ENCODE data around the gene KSR2. TPM values are rescaled to one million over a fixed set of nuclear protein-coding genes. Genes with fewer than 3 reads are reported as not detected.

Gene KSR2
- total and polyA plus RNA-seq, 2 donors (not counting 3 experiments of a cell fraction or from before 2014, with no cell fraction given): 2.1 to 5.2 TPM

GRCh38 chr12:117468016-117468415 lies 500.8 kb downstream of the KSR2 start:
- no TSS peak for BruUV-seq (replicated peaks)
- CTCF ChIA-PET: no interaction called here
- H3K4me3 ChIP-seq (replicated peaks in 1 of 3; ENCODE audit: insufficient read depth in 1 of 3, low read depth in 1 of 3, low read length in 3 of 3): no peak overlapping the region
- no peaks in the 10 kb centered on the region for H3K79me2 ChIP-seq (ENCODE audit: control insufficient read depth, insufficient read depth, low read length)
- H3K4me1 ChIP-seq (ENCODE audit: control insufficient read depth, extremely low read depth, insufficient read depth, low read length): no peaks in the 10 kb centered on the region
- H3K9me3 ChIP-seq (replicated peaks; ENCODE audit: control insufficient read depth, insufficient read depth, low read length): no peaks in the 10 kb centered on the region
- H3K27me3 ChIP-seq (ENCODE audit: control insufficient read depth in 2 of 2, insufficient read depth in 2 of 2, low read length in 2 of 2): no peaks in the 10 kb centered on the region
- DNase-seq (ENCODE audit: low read depth, low spot score): no peak
- no peak overlapping the region for H3K4me2 ChIP-seq (ENCODE audit: insufficient read depth, low read length)
- POLR2A ChIA-PET: no interaction called here
- no peak for TF ChIP-seq MAX (IDR thresholded peaks at IDR 0.05; ENCODE audit: insufficient read depth, insufficient read length)
- TF ChIP-seq JUN (IDR thresholded peaks at IDR 0.05; ENCODE audit: borderline replicate concordance, insufficient read depth, insufficient read length, low read depth): no peak
- no peak for TF ChIP-seq POLR2AphosphoS5 (IDR thresholded peaks at IDR 0.05; ENCODE audit: insufficient read depth, low read depth, low read length)
- no peak for TF ChIP-seq FOS (IDR thresholded peaks at IDR 0.05; ENCODE audit: borderline replicate concordance, insufficient read depth, low read length)
- TF ChIP-seq MYC (IDR thresholded peaks at IDR 0.05; ENCODE audit: low read depth, low read length): no peak
- TF ChIP-seq GATA2 (IDR thresholded peaks at IDR 0.05; ENCODE audit: insufficient read depth, insufficient read length, low read depth, low read length): no peak
- no peak for TF ChIP-seq POLR2A (IDR thresholded peaks at IDR 0.05; ENCODE audit: low read depth, low read length)
- TF ChIP-seq EZH2 (IDR thresholded peaks at IDR 0.05; ENCODE audit: borderline replicate concordance, low read depth, low read length, severe bottlenecking): no peak
- TF ChIP-seq CTCF (IDR thresholded peaks at IDR 0.05; ENCODE audit: extremely low read depth in 1 of 2, insufficient read depth in 1 of 2, low read depth in 1 of 2, low read length in 2 of 2): no peak
- H3K27ac ChIP-seq (ENCODE audit: insufficient read depth, low read depth, low read length): no peak overlapping the region
- FAIRE-seq: no peak
- no peaks in the 10 kb centered on the region for H3K9me1 ChIP-seq (replicated peaks; ENCODE audit: control insufficient read depth, extremely low read depth, insufficient read depth, low read length)
- intact Hi-C loops (cut with micrococcal nuclease): no loop called here
- H2AFZ ChIP-seq (ENCODE audit: low read depth, low read length): no peak overlapping the region
- no peaks in the 10 kb centered on the region for H3K36me3 ChIP-seq (ENCODE audit: control insufficient read depth in 2 of 2, extremely low read depth in 1 of 2, insufficient read depth in 2 of 2, low read length in 2 of 2)
- dilution Hi-C loops (cut with MboI; ENCODE audit: extremely low pct_ligation_motif_present, low sequenced_read_pairs): no loop called here
- no peaks in the 10 kb centered on the region for H4K20me1 ChIP-seq (replicated peaks; ENCODE audit: control insufficient read depth, extremely low read depth, insufficient read depth, low read length)
- H3K9ac ChIP-seq (replicated peaks; ENCODE audit: extremely low read depth, insufficient read depth, low read length): no peak overlapping the region

All from endothelial cell of umbilical vein (primary cell).